ENCODE results near the gene TMC5. TPM values are rescaled to one million over a fixed set of nuclear protein-coding genes. Genes with fewer than 3 reads are reported as not detected.

The TMC5 gene
- total and polyA plus RNA-seq, 2 donors (not counting 3 experiments of a cell fraction or from before 2014, with no cell fraction given) = not detected

DNA sequence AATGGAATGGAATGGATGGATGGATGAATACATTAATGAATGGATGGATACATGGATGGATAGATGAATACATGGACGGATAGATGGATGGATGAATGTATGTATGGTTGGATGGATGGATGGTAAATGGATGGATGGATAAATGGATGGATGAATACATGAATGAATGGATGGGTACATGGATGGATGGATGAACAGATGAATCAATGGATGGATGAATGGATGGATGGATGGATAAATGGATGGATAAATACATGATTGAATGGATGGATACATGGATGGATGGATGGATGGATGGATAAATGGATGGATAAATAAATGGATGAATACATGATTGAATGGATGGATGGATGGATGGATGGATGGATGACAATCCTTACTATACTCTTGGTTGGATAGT is 26.0 kb downstream of the TMC5 start:
- Histone ChIP-seq H4K20me1 (replicated peaks; ENCODE audit: control insufficient read depth, extremely low read depth, insufficient read depth, low read length) (no peaks in the 10 kb centered on the region), H3K27me3 (ENCODE audit: control insufficient read depth in 2 of 2, insufficient read depth in 2 of 2, low read length in 2 of 2) (no peaks in the 10 kb centered on the region), H3K9me1 (replicated peaks; ENCODE audit: control insufficient read depth, extremely low read depth, insufficient read depth, low read length) (no peaks in the 10 kb centered on the region), H3K4me2 (ENCODE audit: insufficient read depth, low read length) (no peak overlapping the region), H3K36me3 (ENCODE audit: control insufficient read depth in 2 of 2, extremely low read depth in 1 of 2, insufficient read depth in 2 of 2, low read length in 2 of 2) (no peaks in the 10 kb centered on the region), H3K9ac (replicated peaks; ENCODE audit: extremely low read depth, insufficient read depth, low read length) (no peak overlapping the region), H3K27ac (ENCODE audit: insufficient read depth, low read depth, low read length) (no peak overlapping the region), H3K4me3 (replicated peaks in 1 of 3; ENCODE audit: insufficient read depth in 1 of 3, low read depth in 1 of 3, low read length in 3 of 3) (no peak overlapping the region), H3K4me1 (ENCODE audit: control insufficient read depth, extremely low read depth, insufficient read depth, low read length) (no peaks in the 10 kb centered on the region), H2AFZ (ENCODE audit: low read depth, low read length) (no peak overlapping the region), H3K9me3 (replicated peaks; ENCODE audit: control insufficient read depth, insufficient read depth, low read length) (no peaks in the 10 kb centered on the region), H3K79me2 (ENCODE audit: control insufficient read depth, insufficient read depth, low read length) (no peaks in the 10 kb centered on the region)
- FAIRE-seq (no peak), DNase-seq (ENCODE audit: low read depth, low spot score) (no peak)
- dilution Hi-C loops (cut with MboI; ENCODE audit: extremely low pct_ligation_motif_present, low sequenced_read_pairs) (no loop called here), intact Hi-C loops (cut with micrococcal nuclease) (no loop called here)
- CTCF ChIA-PET = no interaction called here
- TF ChIP-seq POLR2AphosphoS5 (IDR thresholded peaks at IDR 0.05; ENCODE audit: insufficient read depth, low read depth, low read length) (no peak), JUN (IDR thresholded peaks at IDR 0.05; ENCODE audit: borderline replicate concordance, insufficient read depth, insufficient read length, low read depth) (no peak), MYC (IDR thresholded peaks at IDR 0.05; ENCODE audit: low read depth, low read length) (no peak), EZH2 (IDR thresholded peaks at IDR 0.05; ENCODE audit: borderline replicate concordance, low read depth, low read length, severe bottlenecking) (no peak), GATA2 (IDR thresholded peaks at IDR 0.05; ENCODE audit: insufficient read depth, insufficient read length, low read depth, low read length) (no peak), FOS (IDR thresholded peaks at IDR 0.05; ENCODE audit: borderline replicate concordance, insufficient read depth, low read length) (no peak), POLR2A (IDR thresholded peaks at IDR 0.05; ENCODE audit: low read depth, low read length) (no peak)
- TF ChIP-seq, protein P1, sequence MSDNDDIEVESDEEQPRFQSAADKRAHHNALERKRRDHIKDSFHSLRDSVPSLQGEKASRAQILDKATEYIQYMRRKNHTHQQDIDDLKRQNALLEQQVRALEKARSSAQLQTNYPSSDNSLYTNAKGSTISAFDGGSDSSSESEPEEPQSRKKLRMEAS (IDR thresholded peaks at IDR 0.05; ENCODE audit: insufficient read depth, insufficient read length) = no peak
- TF ChIP-seq, protein P2, sequence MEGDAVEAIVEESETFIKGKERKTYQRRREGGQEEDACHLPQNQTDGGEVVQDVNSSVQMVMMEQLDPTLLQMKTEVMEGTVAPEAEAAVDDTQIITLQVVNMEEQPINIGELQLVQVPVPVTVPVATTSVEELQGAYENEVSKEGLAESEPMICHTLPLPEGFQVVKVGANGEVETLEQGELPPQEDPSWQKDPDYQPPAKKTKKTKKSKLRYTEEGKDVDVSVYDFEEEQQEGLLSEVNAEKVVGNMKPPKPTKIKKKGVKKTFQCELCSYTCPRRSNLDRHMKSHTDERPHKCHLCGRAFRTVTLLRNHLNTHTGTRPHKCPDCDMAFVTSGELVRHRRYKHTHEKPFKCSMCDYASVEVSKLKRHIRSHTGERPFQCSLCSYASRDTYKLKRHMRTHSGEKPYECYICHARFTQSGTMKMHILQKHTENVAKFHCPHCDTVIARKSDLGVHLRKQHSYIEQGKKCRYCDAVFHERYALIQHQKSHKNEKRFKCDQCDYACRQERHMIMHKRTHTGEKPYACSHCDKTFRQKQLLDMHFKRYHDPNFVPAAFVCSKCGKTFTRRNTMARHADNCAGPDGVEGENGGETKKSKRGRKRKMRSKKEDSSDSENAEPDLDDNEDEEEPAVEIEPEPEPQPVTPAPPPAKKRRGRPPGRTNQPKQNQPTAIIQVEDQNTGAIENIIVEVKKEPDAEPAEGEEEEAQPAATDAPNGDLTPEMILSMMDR (IDR thresholded peaks at IDR 0.05; ENCODE audit: extremely low read depth in 1 of 2, insufficient read depth in 1 of 2, low read depth in 1 of 2, low read length in 2 of 2) = no peak
- no TSS peak for BruUV-seq (replicated peaks)
- POLR2A ChIA-PET = no interaction called here
